Activated CD8-positive, alpha-beta memory T cell treated with anti-CD3 and anti-CD28 coated beads for 36 hours (primary cell): Measurements from ENCODE around the gene RPL27A. TPM values are rescaled to one million over a fixed set of nuclear protein-coding genes. Genes with fewer than 3 reads are reported as not detected.
"Not testable (repeated sequence)": the region's sequence is repeated elsewhere in the genome, so short reads cannot be mapped to it uniquely, and the experiment has no call there.

Experiments used
- CTCF ChIA-PET: fragments of 350-600 bp; sonication (Branson Sonifier 250); formaldehyde crosslinking; loops from one replicate; lab custom pipeline; 2021; ENCODE audit warnings: antibody characterized with exemption; lab: Charles Lee
- POLR2A ChIA-PET: fragments of 350-600 bp; sonication (Branson Sonifier 250); formaldehyde crosslinking; loops from one replicate; lab custom pipeline; 2021; ENCODE audit warnings: antibody characterized with exemption; lab: Charles Lee
- total RNA-seq, 2 experiments: library from RNA; stranded (reverse); gene quantifications; one replicate each; pipeline ENCODE4 v1.2.3, GENCODE V29; 2021

RPL27A gene
- total RNA-seq: 1,000 to 10,000 TPM; 1,043 to 1,075 TPM

GRCh38 chr11:8682303-8683114 is at the start of gene RPL27A, which contains the start of gene TRIM66:
Gene RPL27A, plus strand, starts transcription at chr11:8682792. Its CDS starts 22 bp downstream, at chr11:8682814.
Gene TRIM66, minus strand, starts transcription at chr11:8682665. Its CDS starts 10,391 bp downstream, at chr11:8672274.
- CTCF ChIA-PET: no interaction called here
- POLR2A ChIA-PET: interaction anchor here (0.5 to 1.2 kb wide), 9 partner anchors 9 to 1773 kb away, joined by 3 to 10 read pairs (median 3); partner anchors contain the start of genes AMPD3 and TMEM9B

GRCh38 chr11:8634498-8634897 is 48.1 kb upstream of the RPL27A start:
- ChIA-PET CTCF (no interaction called here), POLR2A (no interaction called here)

- ChIA-PET POLR2A (no interaction called here), CTCF (no interaction called here)
Measured at GRCh38 chr11:8636127-8636526, 46.5 kb upstream of the RPL27A start.

GRCh38 chr11:8638300-8638699 is 44.3 kb upstream of the RPL27A start:
- POLR2A ChIA-PET: no interaction called here
- CTCF ChIA-PET: no interaction called here

GRCh38 chr11:8639655-8640054 is 42.9 kb upstream of the RPL27A start:
- ChIA-PET POLR2A (no interaction called here), CTCF (no interaction called here)

- ChIA-PET CTCF (no interaction called here), POLR2A (no interaction called here)
Measured at GRCh38 chr11:8640267-8640906, 42.2 kb upstream of the RPL27A start.

- CTCF ChIA-PET: no interaction called here
- POLR2A ChIA-PET: no interaction called here
Measured at GRCh38 chr11:8641332-8641731, 41.3 kb upstream of the RPL27A start.

GRCh38 chr11:8642196-8642841 is 40.3 kb upstream of the RPL27A start:
- POLR2A ChIA-PET: no interaction called here
- CTCF ChIA-PET: no interaction called here

- ChIA-PET POLR2A (no interaction called here), CTCF (interaction anchor here (0.8 kb wide), 1 partner anchor 226 kb away, joined by 3 read pairs; no protein-coding TSS in a partner anchor)
Measured at GRCh38 chr11:8646873-8647272, 35.7 kb upstream of the RPL27A start.

- POLR2A ChIA-PET: no interaction called here
- CTCF ChIA-PET: no interaction called here
Measured at GRCh38 chr11:8649361-8649760, 33.2 kb upstream of the RPL27A start.

GRCh38 chr11:8650401-8650990 is 32.1 kb upstream of the RPL27A start:
- ChIA-PET CTCF (no interaction called here), POLR2A (no interaction called here)

- POLR2A ChIA-PET: no interaction called here
- CTCF ChIA-PET: no interaction called here
Measured at GRCh38 chr11:8652140-8652539, 30.5 kb upstream of the RPL27A start.

GRCh38 chr11:8654503-8654902 is 28.1 kb upstream of the RPL27A start:
- POLR2A ChIA-PET: no interaction called here
- CTCF ChIA-PET: no interaction called here

- POLR2A ChIA-PET: no interaction called here
- CTCF ChIA-PET: no interaction called here
Measured at GRCh38 chr11:8656291-8656690, 26.3 kb upstream of the RPL27A start.

- POLR2A ChIA-PET: no interaction called here
- CTCF ChIA-PET: no interaction called here
Measured at GRCh38 chr11:8658321-8659057, 24.1 kb upstream of the RPL27A start.

- CTCF ChIA-PET: no interaction called here
Measured at GRCh38 chr11:8661001-8661795, 21.4 kb upstream of the RPL27A start.

GRCh38 chr11:8665222-8665621 is 17.4 kb upstream of the RPL27A start:
- ChIA-PET CTCF (no interaction called here), POLR2A (no interaction called here)

More at GRCh38 chr11:8661001-8661795, 21.4 kb upstream of the RPL27A start:
- POLR2A ChIA-PET: interaction anchor here (1.0 kb wide), 1 partner anchor 27 kb away, joined by 3 read pairs; no protein-coding TSS in a partner anchor

- CTCF ChIA-PET, POLR2A ChIA-PET: not testable (repeated sequence)
Measured at GRCh38 chr11:8670081-8670480, 12.5 kb upstream of the RPL27A start.
